NOMO-1 treated with DMSO at 0.1 percent for 48 hours (cell line): ENCODE data around the gene ZNF438.
A peak's percentile ranks its signal among the peaks of the same experiment; 100 is the strongest.
"Not testable (repeated sequence)": the region's sequence is repeated elsewhere in the genome, so short reads cannot be mapped to it uniquely, and the experiment has no call there.

Experiments used
- DNase-seq: peaks from one replicate; lab custom pipeline; 2025; ENCODE audit not compliant: unreplicated experiment; lab: John Stamatoyannopoulos, UW

The ZNF438 gene

DNA sequence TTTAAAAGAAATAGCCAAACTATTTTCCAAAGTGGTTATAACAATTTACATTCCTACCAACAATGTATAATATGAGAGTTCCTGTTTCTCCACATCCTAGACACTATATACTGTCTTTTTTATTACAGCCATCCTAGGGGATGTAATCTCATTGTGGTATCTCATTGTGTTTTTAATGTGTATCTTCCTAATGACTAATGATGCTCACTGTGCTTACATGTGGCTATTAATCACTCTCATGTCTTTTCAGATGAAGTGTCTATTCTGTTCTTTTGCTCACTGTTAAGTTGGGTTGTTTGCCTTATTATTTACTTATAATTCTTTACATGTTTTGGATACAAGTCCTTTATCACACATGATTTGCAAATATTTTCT lies 71.8 kb downstream of the ZNF438 start:
- DNase-seq, result no peak

DNA sequence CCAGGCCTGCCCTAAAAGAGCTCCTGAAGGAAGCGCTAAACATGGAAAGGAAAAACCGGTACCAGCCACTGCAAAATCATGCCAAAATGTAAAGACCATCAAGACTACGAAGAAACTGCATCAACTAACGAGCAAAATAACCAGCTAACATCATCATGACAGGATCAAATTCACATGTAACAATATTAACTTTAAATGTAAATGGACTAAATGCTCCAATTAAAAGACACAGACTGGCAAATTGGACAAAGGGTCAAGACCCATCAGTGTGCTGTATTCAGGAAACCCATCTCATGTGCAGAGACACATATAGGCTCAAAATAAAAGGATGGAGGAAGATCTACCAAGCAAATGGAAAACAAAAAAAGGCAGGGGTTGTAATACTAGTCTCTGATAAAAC lies 82.4 kb downstream of the ZNF438 start:
- not testable (repeated sequence) for DNase-seq

DNA sequence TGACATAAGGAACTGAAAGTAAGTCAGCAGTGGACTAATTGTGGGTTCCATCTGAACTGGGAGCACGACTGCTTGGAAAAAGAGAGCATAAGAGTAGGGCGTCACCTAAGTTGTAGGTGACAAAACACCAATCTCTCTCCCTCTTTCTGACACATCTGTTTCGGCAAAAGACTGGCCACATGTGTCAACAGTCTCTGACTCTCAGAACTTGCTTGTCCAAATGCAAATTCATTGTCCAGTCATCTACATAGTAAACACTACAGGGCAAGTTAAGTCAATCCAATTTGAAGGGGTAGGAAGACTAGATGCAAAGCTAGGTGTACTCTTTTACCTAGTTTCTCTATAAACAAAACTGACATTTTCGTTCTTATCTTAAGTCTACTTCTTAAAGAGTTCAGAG lies 87.7 kb downstream of the ZNF438 start:
- DNase-seq, result peak; percentile 28

DNA sequence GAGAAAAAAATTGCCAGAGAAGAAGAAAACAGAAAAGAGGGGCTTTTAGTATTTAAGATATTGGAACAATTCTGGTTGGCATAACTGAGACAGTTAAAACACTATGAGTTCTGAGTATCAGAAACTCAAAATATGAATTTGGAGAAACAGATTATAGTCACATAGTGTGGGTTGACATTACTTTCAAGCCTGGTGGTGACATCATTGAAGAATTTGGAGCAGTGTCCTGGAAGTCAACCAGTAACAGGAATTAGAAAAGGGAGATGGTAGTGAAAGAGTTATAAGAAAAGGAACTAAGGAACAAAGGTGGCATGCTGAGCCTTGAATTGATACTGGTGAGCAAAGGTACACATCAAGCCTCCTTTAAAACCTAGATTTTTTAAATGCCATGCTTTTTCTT lies 88.2 kb downstream of the ZNF438 start:
- no peak for DNase-seq

DNA sequence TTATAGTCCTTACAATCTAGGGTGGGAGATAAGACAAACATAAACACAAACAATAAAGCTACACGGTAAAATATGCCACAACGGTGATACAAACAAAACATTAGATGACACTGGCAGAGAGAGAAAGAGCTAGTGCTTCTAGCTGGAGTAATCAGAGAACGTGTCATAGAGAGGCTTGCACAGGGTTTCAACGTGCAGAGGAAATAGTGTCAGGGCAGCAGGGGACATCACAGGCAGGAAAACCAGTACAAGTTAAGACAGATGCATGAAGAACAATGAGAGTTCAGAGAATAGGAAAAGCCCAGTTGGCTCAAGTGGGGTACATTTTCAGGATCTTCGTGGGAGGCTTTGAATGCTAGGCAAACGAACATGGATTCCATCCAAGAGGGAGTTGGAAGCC lies 91.4 kb downstream of the ZNF438 start:
- DNase-seq, result no peak

DNA sequence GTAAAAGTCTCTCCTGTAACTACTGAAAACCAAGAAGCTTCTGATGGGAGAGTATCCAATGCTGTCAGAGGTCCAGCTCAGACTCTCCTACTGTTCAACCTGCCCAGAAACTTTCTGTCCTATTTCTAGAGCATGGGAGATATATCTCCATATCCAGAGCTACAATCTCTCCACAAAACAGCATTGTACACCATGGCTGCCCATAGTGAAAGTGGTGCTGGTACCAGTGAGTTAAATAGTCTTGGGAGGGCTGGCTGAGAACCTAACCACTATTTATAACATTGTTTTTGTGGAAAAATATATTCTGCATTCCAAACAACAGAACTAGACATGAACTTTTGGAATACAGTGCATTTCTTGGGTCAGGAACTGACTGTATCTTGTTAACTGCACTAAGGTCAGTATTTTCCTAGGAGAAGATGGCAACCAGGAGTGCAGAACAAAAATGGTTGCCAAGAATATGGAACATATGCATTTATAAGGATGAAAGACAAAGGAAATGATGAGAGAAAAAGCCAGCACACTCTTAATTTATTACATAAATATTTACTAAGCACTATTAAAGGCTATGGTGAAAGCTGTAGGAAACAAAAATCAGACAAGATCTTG lies 91.9 kb downstream of the ZNF438 start:
- DNase-seq, result no peak

DNA sequence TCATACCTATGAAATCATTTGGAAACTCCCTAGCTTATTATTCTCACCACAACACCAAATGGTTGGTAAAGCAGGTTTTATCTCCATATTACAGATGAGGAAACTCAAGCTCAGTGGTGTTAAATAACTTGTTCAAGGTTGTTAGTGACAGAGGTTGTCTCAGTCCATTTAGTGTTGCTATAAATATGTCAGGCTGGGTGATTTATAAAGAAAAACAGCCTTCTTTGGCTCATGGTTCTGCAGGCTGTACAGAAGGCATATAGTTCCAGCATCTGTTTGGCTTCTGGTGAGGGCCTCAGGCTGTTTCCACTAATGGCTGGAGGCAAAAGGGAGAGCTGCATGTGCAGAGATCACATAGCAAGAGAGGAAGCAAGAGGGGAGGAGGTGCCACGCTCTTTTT lies 96.6 kb downstream of the ZNF438 start:
- DNase-seq, result no peak

DNA sequence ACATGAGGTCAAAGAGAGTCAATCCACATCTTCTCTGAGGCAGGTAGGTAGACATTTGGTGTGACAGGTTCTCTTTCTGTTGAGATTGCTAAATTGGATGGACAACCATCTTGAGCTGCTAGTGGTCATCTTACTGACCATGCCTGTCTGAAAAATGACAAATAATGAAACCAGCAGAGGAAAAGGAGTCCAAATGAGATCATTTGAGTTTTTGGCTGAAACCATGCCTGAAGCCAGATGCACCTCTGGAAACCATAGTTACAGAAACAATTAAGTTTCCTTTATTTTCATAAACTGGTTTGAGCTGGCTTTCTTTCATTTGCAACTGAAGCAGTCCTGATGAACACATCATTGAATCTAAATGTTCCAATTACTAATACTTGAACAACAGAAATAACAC lies 100.6 kb downstream of the ZNF438 start:
- no peak for DNase-seq

DNA sequence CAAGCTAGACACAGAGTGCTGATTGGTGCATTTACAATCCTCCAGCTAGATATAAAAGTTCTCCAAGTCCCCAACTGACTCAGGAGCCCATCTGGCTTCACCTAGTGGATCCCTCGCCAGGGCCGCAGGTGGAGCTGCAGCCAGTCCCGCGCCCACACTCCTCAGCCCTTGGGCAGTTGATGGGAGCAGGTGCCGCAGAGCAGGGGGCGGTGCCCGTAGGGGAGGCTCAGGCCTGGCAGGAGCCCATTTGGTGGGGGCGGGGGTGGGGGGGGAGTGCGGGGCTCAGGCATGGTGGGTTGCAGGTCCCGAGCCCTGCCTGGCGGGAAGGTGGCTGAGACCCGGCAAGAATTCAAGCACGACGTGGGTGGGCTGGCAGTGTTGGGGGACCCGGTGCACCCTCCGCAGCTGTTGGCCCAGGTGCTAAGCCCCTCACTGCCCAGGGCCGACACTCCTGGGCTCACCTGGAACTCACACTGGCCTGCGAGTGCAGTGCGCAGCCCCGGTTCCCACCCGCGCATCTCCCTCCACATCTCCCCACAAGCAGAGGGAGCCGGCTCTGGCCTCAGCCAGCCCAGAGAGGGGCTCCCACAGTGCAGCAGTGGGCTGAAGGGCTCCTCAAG lies 101.7 kb downstream of the ZNF438 start:
- no peak for DNase-seq

DNA sequence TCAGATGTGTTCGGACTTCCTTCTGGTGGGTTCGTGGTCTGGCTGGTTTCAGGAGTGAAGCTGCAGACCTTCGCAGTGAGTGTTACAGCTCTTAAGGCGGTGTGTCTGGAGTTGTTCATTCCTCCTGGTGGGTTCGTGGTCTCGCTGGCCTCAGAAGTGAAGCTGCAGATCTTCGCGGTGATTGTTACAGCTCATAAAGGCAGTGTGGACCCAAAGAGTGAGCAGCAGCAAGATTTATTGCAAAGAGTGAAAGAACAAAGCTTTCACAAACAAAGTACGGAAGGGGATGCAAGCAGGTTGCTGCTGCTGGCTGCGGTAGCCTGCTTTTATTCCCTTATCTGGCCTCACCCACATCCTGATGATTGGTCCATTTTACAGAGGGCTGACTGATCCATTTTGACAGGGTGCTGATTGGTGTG lies 102.3 kb downstream of the ZNF438 start:
- DNase-seq, result not testable (repeated sequence)

DNA sequence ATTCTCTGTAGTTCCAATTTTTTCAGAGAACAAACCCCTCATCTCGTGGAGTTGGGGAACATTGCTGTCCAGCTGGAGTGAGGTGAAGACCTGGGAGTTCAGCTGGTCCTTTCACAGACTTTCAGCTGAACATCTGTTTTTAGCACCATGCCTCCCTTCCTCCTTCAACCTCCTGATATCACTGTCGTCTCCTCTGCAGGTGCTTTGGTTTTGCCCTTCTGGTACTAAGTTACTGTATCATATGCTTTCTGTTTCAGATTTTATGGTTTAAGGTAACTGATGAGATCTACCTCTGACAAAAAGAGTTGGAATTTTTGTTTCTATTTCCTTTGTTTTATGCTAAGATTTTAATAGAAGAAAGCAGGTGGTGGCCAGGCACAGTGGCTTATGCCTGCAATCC lies 102.9 kb downstream of the ZNF438 start:
- no peak for DNase-seq

DNA sequence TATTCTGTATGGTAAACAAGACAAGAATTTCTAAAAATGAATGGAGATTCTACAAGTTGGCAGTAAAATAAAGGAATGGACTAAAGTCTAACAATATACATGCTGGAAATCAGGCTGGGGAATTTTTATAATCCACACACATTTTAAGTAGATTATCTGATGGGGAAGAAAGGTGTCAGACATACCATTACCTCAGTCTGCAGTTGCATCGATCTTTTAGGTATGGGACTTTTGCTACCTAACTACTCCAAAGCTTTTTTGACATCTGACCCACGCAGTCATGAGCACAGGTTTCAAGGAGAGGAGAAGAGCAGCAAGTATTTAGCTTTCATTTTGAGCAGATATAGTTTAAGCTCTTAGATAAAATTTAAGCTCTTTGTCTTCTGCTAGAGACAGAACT lies 113.0 kb downstream of the ZNF438 start:
- no peak for DNase-seq

DNA sequence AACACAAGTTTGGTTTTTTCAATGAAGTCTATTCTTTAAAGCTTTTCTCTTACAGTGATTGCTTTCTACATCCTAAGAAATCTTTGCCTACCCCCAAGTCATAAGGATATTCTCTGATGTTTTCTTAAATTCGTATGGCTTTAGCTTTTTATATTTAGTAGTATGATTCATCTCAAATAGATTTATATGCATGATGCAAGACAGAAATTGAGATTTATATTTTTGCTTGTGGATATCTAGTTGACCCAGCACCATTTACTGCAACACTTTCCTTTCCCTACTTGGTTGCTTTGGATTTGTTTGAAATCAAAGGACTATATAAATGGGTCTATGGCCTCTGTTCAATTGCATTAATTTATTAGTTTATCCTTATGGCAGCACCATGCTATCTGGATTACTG lies 113.9 kb downstream of the ZNF438 start:
- no peak for DNase-seq

DNA sequence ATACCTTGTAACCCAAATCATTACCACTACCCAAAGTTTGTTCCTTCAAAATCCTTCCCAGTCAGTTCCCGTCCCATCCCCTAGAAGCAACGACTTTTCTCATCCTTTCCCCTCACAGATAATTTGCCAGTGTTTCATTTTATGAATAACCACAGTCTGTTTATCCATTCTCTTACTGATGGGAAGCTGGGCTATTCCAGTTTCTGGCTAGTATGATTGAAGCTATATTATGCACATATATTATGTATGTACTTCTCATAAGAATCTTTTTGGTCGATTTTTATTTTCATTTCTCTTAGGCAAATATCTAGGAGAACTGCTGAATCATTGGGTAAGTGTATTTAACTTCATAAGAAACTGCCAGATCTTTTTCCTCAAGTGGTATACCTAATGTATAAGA lies 114.6 kb downstream of the ZNF438 start:
- no peak for DNase-seq

DNA sequence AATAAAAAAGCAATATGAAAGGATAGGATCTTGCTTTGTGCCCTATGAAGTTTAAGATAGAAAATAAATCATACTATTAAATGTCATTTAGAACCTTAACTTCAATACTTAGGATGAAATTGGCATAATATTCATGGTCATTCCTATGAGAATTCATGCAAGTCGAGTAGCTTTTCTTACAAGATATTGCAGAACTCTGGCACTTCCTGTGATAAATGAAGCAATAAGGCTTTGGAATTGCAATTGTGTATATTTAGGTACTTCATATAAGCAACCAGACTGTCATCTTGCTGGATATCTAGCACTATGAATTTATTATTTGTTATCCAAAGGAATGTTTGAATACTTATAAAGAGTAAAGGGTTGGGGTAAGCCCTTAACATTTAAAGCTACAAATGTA lies 116.5 kb downstream of the ZNF438 start:
- peak; percentile 57 for DNase-seq

DNA sequence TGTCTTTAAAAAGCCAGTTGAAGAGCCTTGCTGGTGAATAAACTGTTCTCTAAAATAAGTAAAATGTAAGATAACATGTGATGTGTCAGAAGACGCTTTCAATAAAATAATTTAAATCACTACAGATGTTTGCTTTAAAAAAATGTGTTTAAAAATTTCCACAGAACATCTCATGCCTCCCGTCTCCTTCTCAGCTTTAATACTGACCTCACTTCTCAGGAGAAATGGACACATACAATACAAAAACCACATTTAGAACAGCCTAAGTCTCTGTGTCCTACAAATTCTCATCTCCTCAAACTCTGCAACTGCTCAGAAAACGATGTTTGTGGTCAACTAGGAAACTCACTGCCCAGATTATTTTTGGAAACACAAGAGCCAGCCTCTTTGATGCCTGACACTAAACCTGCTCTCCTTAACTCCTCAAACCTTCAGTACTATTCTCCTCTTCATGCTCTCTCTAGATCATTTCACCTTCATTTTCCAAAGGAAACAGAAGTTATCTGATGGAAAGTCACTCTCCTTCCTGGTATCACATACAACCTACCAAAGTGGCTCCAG lies 120.3 kb downstream of the ZNF438 start:
- DNase-seq, result no peak

DNA sequence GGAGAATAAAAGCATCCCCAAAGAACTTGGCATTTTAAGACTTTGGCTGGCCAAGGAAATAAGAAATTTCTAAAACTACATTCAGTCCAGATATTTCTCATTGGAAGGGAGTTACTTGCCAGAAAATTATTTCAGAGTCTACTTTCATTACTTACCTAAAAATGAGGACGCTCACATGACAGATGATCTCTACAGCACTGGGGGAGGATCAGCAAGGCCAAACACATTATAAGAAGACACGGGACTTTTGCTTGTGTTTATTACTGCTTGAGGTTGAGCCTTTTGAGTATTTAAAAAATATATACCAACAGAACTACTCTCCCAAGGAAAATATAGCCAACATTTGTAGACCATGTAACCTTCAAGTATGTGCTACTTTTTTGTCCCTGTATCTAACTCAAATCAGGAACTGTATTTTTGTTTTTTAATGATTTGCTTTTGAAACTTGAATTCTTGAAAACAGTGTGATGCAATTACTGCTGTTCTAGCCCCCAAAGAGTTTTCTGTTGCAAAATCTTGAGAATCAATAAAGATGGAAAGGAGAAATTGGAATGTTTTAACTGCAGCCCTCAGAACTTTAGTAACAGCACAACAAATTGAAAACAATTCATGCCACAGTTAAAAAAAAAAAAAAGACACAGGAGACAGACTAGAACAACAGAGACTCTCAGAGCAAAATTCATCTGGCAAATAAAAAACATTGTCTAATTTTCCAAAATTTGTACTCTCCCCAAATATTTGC lies 128.1 kb downstream of the ZNF438 start:
- no peak for DNase-seq

DNA sequence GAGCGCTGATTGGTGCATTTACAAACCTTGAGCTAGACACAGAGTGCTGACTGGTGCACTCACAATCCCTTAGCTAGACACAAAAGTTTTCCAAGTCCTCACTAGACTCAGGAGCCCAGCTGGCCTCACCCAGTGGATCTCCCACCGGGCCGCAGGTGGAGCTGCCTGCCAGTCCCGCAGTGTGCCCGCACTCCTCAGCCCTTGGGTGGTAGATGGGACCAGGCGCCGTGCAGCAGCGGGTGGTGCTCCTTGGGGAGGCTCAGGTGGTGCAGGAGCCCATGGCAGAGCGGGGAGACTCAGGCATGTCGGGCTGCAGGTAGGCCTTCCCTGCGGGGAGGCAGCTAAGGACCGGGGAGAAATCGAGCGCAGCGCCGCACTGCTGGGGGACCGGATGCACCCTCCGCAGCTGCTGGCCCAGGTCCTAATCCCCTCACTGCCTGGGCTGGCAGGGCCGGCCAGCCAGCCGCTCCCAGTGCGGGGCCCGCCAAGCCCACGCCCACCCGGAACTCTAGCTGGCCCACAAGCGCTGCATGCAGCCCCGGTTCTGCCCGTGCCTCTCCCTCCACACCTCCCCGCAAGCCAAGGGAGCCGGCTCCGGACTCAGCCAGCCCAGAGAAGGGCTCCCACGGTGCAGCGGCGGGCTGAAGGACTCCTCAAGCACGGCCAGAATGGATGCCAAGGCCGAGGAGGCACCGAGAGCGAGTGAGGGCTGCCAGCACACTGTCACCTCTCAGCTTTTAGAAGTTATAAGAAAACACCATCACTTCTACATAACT lies 128.9 kb downstream of the ZNF438 start:
- DNase-seq, result no peak

DNA sequence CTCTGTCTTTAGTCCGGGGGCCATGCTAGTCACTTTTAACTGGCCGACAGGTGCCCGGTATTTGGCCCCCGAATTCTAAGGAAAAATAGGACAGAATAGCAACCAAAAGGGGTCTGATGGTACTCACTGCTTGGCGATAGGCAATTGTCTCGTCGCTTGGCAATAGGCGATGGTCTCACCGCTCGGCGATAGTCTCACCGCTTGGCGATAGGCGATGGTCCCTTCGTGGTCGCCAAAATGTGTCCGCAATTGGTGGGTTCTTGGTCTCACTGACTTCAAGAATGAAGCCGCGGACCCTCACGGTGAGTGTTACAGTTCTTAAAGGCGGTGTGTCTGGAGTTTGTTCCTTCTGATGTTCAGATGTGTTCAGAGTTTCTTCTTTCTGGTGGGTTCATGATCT lies 130.2 kb downstream of the ZNF438 start:
- not testable (repeated sequence) for DNase-seq

DNA sequence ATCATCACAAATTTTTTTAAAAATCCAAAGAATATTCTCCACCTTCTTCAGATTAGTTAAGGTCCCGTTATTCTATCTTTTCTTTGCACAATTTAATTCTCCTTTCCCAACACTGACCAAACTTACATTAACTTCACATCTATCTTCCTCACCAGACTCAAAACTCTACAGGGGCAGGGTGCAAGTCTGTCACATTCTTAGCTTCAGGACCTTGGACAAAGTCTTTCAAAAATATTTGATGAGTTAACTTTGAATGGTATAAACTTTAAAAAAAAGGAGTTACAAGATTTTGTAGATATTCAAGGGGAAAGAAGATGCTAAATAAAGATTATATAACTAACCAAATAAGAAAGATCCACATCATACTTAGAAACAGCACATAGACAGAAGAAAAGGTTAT lies 132.7 kb downstream of the ZNF438 start:
- no peak for DNase-seq

DNA sequence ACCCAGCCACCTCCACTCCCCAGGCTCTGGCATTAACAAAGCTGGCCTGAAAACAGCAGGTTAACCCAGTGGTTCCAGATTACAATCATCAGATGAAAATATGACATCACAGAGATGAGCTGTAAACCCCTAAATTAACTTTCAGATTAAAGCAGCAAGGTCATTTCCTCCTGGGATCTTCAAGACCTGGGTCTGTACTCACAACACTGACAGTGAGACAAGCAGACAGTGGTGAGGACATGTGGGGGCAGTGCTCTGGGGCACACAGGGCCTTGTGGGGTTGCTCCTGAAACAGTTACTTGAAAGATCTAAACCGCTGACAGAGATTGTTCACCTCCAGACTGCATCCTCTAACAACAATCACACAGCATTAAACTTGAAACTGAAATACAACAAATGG lies 134.1 kb downstream of the ZNF438 start:
- no peak for DNase-seq
